Right kidney (tissue), 9 donors: Measurements from ENCODE around the gene FAM163B.

ENCODE experiments used
- DNase-seq: peaks from one replicate; pipeline ENCODE4 v3.0.0-alpha.2; 2016
- long read RNA-seq, 8 donors: transcript quantifications; one replicate each; lab custom pipeline, GENCODE V29; 2026

FAM163B gene
- long read RNA-seq, donor 1 = 0 reads
- long read RNA-seq, donor 2 = 0 reads
- long read RNA-seq, donor 3 = 0 reads
- long read RNA-seq, donor 4 = 0 reads
- long read RNA-seq, donor 5 = 0 reads
- long read RNA-seq, donor 6 = 0 reads
- long read RNA-seq, donor 7 = 0 reads
- long read RNA-seq, donor 8 = 0 reads

DNA sequence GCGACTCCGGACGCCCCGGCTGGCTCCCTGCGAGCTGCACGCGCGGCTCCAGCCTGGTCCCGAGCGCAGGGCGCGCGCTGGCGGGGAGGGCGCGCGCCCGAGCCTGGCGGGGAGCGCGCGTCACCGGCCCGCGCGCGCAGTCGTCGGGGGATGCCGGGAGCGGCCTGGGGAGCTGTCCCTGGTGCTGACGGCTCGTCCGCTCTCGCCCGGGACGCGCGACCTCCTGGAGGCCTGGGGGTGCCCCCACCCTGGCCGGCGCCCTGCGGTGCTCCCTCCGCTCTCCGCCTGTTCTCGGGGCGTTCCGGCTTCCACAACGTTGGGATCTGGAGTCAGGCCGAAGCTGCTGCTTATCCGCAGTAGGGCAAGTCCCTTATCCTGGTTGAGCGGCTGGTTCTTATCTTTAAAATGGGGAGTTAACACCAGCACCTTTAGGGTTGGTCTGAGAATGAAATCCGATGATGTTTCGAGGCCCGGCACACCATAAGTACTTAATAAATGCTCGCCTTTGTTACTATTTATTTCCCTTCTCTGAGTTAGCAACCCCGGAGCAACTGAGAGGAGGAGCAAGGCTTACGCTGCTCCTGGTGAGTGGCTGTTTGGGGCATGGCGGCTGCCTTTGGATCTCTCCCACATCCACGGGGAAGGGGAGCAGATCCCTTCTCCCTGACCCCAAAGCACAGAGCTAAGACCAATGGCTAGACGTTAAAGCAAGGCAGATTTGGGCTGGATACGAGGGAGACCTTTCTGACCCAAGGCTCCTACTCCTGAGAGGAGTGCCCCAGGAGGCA, at the start of gene FAM163B:
Gene FAM163B (minus strand): TSS at position 79 of the 788 bp plus-strand sequence. CDS start 29,166 bp downstream, outside the sequence.
- peak; percentile 69 for DNase-seq

GRCh38 chr9:133657120-133657661, 48.0 kb upstream of the FAM163B start:
- DNase-seq = no peak

DNA sequence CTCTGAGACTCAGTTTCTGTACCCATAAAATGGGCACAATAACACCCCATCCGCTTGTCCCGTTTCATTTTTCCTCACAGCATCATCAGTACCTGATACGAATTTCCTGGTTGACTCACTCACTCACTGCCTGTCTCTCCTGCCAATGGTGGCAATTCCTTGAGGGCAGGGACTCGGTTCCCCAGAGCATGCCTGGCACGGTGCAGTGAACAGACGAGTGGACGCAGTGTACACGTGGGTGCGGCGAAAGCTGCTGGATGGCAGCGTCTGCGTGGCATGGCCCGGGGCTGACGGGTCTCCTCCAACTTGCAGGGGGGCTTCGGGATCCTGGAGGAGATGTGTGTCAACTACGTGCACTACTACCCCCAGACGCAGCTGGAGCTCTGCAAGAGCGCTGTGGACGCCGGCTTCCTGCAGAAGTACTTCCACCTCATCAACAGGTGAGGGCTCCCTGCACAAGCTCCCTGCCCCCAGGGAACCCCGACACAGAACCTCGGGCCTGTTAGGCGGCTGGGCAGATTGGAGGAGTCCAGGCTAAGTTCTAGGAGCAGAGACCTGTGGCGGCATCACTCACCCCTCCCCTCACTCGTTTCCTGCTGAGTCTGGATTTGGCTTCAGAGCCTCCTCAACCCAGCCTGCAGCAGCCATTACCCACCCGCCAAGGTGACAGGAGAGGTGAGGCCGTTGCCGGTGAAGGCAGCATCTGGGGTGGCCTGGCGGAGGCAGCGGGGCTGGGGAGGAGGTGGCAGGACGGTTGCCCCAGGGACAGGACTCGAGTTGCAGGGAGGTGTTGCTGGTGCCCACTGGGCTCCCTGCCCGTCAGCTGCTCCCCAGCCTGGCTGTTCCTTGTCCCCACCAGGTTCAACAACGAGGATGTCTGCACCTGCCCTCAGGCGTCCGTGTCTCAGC, 47.3 kb upstream of the FAM163B start:
- no peak for DNase-seq

GRCh38 chr9:133655701-133656100, 46.5 kb upstream of the FAM163B start:
- no peak for DNase-seq

DNA sequence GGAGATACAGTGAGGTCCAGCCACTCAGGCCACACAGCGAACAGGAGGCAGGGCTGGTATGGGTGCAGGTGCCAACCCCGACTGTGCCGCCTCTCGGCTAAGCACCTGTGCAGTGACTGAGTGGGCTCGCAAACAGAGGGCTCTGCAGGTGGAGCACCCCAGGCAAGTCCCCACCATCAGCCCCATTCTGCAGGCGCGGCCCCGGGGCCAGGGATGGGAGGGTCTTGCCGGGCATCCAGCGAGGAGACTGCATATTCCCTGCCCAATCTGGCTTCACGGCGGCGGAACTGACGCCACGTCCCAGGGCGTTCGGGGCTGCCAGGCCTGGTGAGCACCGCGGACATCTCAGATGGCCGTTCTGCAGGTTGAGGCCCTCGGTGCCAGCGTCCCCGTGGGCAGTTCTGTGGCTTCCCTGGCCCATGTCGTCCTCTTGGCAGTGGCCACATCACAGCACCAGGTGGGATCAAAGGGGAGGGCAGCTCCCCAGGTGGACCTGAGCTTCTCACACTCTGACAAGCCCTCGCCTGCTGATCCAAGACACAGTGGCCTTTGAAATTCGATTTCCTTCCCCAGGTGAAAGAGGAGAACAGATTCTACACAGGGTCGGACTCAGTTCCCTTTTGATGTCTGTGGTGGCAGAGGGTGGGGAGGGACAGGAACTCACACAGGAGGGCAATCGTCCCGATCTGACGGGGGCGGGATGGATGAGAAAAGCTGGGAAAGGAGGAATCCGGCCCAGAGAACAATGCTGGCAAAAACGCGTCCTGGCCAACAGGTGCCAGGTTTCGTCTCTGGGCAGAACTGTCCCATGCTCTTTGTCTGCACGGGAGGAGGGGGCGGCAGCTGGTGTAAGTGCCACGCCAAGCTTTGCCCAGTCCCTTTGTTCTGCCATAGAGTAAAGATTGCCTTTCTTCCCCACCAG, 45.8 kb upstream of the FAM163B start:
- DNase-seq = no peak

GRCh38 chr9:133653638-133654037, 44.4 kb upstream of the FAM163B start:
- DNase-seq = no peak

DNA sequence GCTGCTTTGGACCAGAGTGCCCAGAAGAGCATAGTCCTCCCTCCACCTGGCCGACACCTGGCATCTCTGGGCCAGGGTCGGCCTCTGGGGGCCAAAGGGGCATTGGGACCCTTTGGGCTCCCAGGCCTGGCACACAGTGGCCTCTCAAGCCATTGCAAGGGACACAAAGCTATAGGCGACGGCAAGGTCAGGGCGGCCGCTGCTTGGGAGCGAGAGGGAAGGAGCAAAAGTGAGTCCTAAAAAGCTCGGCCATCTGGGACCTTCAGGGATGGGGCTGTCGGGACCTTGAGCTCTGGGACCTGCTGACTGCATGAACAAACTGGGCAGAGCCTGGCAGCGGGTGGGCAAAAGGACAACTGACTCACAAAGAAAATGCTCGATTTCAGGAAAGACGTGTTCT, 40.8 kb upstream of the FAM163B start:
- DNase-seq = no peak

DNA sequence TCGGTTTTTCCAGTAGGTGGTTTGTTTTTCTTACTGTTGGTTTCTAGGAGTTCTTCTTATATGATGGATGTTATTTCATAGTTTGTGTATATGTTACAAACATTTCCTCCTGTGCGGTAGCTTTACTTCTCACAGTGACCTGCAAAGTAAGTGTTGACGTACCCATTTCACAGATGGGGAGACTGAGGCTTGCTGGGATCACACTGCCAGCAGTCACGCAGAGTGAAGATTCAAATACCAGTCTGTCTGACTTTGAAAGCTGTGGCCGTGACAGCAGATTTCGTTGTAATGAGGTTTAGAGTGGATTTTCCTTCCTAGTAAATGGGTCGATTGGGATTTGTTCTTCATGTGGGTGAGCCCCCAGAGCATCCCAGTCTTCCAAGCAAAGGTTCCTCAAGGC, 40.0 kb upstream of the FAM163B start:
- no peak for DNase-seq

DNA sequence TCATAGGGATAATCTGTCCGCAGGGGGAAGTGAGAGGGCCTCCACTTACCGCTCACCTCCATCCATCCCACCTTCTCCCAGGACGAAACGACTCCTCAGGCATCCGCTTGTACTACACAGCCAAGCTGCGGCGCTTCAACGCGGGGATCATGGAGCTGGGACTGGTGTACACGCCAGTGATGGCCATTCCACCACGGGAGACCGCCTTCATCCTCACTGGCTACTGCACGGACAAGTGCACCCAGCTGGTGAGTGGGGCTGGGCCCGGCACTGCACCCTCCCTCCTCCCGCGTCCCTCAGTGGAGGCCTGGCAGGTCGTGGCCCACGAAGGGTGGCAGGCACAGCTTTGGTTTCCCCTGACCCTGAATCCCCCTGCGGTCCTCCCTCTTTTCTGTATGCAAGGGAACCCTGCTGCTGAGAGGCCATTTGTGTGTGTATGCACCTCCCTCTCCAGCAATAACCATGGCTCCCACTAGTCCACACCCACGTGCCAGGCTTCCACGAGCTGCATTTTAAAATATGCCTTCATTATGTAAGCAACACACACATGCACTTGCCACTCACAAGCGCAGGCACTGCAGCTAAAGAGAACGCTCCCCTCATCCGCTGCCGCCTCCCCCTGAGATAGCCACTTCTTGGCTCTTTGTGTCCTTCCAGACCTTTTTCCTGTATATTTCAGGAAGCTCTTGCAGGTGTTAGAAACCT, 38.7 kb upstream of the FAM163B start:
- no peak for DNase-seq

- no peak for DNase-seq
These were observed 38.0 kb upstream of the FAM163B start for GRCh38 chr9:133647148-133647547.

- DNase-seq = no peak
These were observed 36.0 kb upstream of the FAM163B start for GRCh38 chr9:133645021-133645765.

DNA sequence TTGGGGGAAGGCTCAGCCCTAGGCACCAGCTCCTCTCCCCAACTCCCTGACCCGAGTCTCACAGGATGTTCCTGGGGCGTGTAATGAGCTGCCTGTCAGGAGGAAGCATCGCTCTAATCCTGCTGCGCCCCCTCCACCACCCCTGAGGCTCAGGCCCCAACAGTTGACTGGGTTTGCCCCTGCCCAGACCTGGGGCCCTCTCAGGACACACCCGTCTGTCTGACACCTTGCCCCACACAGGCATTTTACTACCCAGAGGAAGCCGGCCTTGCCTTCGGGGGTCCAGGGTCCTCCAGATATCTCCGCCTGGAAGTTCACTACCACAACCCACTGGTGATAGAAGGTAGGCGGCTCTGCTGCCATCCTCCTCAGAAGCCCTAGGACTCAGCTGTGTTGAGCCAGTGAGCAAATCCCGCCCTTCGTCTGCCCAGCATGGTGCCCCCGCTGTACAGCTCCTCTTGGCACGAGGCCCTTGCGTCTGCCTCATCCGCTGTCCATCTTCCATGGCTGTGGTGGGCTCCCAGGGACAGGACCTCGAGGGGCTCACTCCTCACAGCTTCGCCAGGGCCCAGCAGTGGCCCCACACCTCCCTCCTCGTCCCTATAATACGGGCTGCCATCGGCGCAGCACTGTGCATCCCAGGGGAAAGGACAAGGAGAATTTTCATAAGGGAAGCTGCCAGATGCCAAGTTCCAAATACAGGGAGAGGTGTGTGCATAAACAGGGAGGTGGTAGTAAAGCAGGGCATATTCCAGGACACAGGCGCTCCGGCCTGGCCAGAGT, 35.0 kb upstream of the FAM163B start:
- DNase-seq = no peak

GRCh38 chr9:133643362-133643755, 34.2 kb upstream of the FAM163B start:
- DNase-seq = no peak

- no peak for DNase-seq
These were observed 33.6 kb upstream of the FAM163B start for GRCh38 chr9:133642708-133643361.

DNA sequence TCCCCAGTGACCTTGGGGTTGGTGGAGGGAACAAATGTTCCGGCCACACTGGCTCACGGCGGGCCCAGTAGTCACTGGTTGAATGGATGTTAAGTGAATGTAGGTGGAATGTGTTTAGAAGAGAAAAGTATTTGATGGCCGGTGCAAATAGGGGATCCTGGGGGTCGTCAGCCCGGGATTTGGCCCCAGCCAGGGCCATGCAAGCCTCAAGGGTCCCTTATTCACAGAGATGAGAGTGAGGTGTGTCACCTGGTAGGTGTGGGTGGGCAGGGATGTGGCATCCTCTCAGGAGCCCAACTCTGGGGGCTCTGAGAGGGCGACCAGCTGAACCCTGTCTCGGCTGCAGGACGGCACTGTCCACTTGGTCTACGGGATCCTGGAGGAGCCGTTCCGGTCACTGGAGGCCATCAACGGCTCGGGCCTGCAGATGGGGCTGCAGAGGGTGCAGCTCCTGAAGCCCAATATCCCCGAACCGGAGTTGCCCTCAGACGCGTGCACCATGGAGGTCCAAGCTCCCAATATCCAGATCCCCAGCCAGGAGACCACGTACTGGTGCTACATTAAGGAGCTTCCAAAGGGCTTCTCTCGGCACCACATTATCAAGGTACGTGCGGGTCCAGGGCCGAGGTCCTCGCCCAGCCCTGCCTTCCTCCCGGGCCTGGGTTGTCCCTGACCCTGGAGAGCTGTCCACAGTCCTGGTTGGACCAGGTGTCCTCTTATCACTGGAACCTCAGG, 32.8 kb upstream of the FAM163B start:
- no peak for DNase-seq

GRCh38 chr9:133641396-133641655, 32.1 kb upstream of the FAM163B start:
- no peak for DNase-seq

- DNase-seq = no peak
These were observed 31.6 kb upstream of the FAM163B start for GRCh38 chr9:133640580-133641395.

- no peak for DNase-seq
These were observed 31.0 kb upstream of the FAM163B start for GRCh38 chr9:133640160-133640559.
